ENCODE measurements around the gene CHAF1B.
"Not testable (repeated sequence)": the region's sequence is repeated elsewhere in the genome, so short reads cannot be mapped to it uniquely, and the experiment has no call there.

CHAF1B gene

DNA sequence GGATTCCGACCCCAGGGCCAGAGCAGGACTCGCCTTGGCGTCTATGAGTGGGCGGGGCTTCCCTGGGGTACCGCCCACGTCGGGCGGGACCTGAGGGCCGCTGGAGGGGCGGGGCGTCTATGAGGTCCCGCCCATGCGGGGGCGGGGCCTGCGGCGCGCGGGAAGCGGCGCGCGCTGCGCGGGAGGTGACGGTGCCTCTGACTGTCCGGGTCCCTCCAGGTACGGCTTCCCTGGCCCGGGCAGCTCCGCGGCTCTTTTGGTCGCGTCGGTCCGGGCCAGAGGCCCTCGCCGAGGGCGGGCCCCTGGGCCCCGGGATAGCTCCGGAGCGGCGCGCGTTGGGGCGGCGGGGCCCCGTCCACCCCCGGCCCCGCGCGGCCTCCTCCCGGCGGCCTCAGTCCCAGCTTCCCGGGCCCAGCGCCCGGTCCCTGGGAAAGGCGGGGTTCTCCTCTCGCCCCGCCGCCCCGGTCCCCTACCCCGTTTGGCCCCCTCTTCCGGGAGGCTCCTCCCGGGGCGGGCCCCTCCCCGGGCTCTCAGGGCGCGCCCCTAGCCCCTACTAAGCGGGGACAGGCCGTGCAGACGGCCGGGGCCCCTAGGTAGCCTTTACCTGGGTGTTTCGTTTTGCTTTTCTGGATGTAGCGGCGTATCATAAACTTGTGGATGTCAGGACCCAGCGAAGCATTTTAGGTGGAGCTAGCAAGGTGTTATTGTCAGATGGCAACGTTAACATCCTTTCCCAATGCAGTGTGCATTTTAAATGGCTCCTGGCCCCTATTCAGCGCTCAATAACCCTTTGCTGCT lies at the start of gene CHAF1B:
TSS of gene CHAF1B (plus strand) at position 160 of the 798 bp plus-strand sequence. CDS start 745 bp downstream, outside the sequence.
- DNase-seq: peak; percentile 63

DNA sequence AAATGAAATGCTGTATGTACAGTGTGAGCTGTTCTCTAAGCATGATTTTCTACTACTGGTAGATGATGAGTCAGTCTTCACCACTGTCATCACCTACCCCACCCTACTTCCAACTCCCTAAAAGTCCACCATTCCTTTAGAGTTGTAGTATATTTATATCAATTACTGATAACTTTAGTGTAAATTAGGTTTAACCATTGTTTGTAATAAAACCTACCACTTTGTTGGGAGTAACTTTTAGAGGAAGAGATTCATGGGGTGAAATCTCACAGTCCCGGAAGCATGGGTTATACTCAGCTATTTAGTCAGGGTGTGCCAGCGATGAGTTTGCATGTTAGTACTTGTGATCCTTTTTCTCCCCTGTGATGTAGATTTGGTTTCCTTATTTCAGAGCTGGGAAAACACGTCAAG lies 48.1 kb upstream of the CHAF1B start:
- peak; percentile 59 for DNase-seq

DNA sequence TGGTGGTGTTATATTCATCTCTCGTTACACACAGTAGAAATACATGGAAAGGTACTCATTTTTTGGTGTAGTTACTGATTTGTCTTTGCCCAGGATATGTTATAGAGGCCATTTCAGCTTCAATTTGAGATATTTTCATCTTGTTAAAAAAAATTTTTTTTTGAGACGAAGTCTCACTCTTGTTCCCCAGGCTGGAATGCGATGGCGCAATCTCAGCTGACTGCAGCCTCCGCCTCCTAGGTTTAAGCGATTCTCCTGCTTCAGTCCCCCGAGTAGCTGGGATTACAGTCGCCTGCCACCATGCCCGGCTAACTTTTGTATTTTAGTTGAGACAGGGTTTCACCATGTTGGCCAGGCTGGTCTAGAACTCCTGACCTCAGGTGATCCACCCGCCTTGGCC lies 46.2 kb upstream of the CHAF1B start:
- DNase-seq: no peak

DNA sequence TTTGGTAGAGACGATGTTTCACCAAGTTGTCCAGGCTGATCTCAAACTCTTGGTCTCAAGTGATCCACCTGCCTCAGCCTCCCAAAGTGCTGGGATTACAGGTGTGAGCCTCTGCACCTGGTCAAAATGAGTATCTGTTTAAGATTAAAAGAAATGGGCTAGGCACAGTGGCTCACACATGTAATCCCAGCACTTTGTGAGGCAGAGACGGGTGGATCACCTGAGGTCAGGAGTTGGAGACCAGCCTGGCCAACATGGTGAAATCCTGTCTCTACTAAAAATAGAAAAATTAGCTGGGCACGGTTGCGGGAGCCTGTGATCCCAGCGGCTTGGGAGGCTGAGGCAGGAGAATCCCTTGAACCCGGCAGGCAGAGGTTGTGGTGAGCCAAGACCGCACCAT lies 42.6 kb upstream of the CHAF1B start:
- DNase-seq: not testable (repeated sequence)

DNA sequence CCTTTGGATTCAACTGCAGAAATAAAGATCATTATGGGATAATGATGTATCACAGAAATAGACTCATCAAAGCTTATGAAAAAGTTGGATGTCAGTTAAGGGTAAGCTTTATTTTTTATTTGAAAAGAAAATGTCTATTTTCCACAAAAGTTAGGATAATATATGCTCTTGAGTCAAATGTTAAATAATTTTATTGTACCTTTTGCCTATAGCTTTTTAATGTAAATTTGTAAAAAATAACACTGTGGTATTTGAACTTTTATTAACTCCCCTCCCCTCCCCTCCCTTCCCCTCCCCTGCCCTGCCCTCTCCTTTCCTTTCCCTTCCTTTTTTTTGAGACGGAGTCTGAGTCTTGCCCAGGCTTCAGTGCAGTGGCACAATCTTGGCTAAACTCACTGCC lies 40.3 kb upstream of the CHAF1B start:
- no peak for DNase-seq

DNA sequence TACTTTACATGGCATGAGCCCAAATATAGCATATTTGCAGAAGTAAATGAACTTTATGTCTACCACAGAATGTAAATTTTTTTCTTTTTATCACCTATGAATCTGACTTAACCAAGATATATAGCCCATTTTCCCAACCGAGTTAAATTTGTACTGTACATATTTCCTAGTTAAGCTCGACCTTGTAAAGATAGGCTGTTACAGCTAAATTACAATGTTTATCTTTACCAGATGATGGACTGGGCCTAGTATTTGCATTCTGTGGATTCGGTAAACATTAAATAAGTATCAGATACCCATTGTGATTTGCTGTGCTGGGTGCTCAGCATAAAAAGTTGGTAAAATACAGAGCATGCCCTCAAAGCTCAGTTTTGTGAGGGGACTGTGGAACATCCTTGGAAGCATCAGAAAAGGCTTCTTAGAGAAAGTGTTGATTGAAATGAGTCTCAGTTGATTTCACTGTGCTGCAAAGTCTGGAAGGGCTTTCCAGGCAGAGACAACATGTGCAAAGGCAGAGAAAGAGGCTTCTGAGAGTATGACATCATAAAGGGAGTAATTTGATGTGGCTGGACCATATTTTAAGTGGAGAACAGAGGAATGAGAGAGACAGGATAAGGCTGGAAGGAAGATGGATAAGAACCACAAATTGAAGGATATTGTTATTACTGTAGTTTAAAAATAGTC lies 37.8 kb upstream of the CHAF1B start:
- DNase-seq: no peak

DNA sequence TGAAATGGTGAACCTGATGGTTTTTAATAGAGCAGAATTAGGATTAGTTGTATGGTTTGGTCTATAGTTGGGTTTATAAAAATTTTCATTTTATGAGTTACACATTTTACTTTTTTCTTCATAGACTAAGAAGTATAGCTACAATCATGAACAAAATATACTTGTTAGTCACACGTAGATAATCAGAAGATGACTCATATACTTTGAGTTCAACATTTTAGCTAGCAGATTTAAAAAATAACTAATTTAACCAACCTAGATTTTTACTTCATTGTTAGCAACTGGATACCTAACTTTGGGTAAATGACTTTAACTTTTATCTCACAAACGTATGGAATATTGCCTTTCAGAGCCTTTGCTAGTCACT lies 37.2 kb upstream of the CHAF1B start:
- peak; percentile 47 for DNase-seq

DNA sequence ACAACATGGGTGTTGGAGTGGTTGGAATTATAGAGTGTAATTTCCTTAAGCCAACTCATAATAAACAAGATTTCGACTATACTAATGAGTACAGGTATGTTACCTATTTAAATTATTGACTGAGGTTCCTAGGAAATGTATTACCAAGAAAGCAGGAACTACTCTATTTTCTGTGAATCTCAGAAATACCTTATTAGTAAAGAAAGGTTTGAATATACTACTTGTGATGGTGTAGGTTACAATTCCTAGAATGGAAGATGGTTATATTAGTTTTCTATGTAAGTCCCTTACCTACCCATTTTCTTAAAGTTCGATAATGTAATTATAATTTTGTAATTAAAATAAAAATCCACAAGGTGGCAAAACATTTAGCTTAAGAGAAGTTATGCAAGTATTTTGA lies 35.9 kb upstream of the CHAF1B start:
- DNase-seq: no peak

DNA sequence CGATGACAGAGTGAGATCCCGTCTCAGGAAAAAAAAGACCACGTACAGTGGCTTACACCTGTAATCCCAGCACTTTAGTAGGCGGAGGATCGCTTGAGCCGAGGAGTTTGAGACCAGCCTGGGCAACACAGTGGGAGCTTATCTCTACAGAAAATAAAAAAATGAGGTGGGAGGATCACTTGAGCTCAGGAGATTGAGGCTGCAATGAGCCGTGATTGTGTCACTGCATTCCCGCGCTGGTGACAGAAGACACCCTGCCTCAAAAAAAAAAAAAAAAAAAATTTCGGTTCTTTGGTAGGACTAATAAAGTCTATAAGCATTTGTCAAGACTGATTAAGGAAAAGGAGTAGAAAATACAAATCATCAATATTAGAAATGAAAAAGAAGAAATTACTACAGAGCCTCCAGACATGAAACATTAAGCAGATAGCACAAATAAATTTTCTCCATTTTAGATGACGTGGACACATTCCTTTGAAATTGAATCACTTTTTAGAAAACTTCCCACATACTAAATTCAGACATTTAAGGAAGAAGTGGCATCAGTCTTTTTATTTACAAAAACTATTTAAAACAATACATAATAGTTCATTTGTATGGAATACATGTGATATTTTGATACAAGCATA lies 34.8 kb upstream of the CHAF1B start:
- peak; percentile 68 for DNase-seq

DNA sequence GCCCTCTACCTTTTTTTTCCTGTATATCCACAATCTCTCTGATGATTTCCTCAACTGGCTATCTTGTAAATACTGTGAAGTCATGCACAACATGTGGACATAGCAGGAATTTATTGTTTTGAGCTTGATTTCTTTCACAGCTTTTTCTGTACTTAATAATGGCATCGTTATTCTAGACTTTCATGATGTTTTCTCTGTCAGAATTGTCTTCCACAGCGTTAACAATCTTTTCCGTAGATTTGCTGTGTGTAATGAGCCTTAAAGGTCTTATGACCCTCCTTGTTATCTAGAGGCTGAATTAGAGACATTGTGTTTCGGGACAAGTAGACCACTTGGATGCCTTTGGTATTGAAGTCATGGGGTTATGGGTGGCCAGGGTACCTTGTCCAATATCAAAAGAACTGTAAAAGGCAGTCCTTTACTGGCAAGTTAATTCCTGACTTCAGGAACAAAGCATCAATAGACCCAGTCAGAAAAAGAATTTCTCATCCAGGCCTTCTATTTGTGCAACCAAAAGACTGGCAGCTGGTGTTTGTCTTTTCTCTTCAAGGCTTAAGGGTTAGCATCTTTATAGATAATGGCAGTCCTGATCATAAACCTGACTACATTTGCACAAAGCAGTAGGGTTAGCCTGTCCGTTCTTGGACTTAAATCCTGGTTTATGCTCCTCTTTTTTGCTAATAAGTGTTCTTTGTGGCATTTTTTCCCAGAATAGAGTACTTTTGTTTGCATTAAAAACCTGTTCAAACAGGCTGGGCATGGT lies 30.1 kb upstream of the CHAF1B start:
- DNase-seq: no peak

DNA sequence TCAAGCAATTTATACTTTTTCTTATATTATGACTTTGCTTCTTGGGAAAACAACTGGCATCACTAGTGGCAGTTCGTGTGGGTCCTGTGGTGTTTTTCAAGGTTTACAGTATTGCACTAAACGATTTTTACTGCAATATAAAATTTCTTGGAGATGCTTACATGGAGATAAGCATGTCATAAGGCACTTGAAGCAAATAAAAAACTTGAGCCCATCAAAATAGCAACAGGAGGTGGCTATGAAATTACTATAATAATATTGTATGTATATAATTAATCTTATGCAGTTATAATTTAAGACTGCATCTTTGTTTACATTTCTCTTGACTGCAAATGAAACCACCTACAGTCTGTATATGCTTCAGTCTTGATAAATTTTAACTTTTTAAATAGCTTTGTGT lies 29.3 kb upstream of the CHAF1B start:
- DNase-seq: no peak

DNA sequence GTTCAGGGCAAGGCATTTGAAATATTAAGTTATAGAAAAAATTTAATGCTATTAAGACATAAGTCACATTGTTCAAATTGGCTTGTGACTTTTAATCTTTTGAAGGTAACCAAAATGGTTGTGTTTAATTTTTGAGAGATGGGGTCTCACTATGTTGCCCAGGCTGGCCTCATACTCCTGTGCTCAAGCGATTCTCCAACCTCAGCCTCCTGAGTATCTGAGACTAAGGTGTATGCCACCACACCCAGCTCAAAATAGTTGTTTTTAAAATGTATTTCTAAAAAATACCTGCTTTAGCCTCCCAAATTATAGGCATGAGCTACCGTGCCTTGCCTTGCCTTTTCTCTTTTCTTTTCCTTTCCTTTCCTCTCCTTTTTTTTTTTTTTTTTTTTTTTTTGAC lies 26.0 kb upstream of the CHAF1B start:
- DNase-seq: no peak

DNA sequence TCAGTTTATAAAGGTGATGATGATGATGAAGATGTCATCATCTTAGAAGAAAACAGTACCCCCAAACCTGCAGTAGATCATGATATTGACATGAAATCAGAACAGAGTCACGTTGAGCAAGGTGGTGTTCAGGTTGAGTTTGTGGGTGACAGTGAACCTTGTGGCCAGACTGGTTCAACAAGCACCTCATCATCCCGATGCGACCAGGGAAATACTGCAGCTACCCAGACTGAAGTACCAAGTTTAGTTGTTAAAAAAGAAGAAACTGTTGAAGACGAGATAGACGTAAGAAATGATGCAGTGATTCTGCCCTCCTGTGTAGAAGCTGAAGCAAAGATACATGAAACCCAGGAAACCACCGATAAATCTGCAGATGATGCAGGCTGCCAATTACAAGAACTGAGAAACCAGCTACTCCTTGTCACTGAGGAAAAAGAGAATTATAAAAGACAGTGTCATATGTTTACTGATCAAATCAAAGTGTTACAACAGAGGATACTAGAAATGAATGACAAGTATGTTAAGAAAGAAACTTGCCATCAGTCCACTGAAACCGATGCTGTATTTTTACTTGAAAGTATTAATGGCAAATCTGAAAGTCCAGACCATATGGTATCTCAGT lies 16.0 kb upstream of the CHAF1B start:
- no peak for DNase-seq

DNA sequence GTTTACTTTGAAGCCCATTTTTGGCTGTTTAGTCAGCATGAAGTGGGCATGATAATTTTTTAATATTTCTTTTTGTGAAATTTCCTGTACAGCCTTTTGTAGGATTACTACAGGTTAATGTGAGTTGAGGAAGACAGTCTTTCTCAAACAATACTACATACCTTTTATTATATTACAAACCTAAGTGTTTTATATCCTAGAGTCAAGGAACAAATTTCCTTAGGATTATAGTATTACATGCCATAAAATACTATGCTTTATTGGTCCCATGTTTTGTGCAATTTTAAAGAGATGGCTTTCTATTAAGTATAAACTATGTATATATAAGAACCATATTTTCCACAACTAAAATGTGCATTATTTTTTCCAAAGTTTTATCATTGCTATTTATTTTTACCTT lies 9.2 kb upstream of the CHAF1B start:
- DNase-seq: no peak

DNA sequence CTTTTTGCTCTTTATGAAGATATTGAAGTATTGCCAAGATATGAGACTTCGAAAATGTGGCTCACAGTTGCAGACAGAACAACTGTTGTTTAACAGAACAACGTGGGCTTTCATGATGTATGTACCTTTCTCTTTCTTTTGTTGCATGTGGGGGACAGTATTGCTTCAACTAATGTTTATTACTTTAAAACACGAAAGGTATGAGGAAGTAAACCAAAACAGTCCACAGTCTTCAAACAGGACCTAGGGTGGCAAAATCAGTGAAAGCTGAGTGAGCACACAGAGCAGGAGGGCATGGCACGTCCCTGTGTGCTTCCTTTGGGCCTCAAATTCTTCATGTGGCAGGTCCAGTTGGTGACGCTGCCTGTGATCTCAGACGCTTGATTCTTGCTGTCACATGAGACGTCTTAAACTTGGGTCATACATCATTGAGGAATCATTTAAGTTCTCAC lies 7.8 kb upstream of the CHAF1B start:
- no peak for DNase-seq

DNA sequence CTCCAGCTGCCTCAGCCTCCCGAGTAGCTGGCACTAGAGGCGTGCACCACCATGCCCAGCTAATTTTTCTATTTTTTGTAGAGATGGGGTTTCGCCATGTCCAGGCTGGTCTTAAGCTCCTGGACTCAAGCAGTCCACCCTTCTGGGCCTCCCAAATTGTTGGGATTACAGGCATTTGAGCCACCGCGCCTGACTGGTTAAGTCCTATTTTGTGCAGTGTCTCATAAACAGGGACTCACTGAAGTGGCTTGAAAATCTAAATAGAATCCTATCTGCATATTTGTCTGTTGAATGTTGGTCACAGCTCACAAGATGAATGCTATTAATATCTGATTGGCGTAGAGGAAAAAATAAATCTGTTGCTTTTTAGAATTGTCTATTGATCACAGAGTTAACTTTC lies 5.9 kb upstream of the CHAF1B start:
- no peak for DNase-seq

DNA sequence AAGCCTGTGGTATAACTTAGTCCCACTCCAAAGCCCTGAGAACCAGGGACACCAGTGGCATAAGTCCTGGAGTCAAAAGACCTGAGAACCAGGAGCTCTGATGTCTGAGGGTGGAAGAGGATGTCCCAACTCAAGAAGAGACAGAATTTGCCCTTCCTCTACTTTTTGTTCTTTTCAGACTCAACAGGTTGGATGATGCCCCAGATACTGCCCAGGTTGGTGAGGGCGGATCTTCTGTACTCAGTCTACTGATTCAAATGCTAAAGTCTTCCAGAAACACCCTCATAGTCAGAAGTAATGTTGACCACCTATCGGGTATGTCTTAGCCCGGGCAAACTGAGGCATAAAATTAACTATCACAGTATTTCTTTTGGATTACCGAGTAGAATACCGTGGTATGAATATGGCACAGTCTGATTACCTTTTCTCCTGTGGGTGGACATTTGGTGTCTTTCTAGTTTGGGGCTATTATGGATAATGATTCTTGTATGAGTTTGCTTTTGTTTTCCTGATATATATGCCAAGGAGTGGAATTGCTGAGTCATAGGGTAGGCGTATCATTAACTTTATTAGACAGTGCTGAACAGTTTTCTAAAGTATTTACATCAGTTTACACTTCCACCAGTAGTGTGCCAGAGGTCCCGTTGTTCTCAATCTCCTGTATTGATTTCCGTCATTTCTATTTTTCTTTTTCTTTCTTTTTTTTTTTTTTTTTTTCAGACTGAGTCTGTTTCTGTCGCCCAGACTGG lies 3.2 kb upstream of the CHAF1B start:
- peak; percentile 5 for DNase-seq

DNA sequence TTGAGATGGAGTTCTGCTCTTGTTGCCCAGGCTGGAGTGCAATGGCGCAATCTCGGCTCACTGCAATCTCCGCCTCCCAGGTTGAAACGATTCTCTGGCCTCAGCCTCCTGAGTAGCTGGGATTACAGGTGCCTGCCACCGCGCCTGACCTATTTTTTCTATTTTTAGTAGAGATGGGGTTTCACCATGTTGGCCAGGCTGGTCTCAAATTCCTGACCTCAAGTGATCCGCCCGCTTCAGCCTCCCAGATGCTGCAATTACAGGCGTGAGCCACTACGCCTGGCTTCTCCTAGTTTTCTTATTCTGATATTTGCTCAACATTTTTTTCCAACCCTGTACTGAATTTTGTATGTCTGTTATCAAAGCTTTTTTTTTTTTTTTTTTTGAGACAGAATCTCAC lies 2.5 kb upstream of the CHAF1B start:
- not testable (repeated sequence) for DNase-seq

DNA sequence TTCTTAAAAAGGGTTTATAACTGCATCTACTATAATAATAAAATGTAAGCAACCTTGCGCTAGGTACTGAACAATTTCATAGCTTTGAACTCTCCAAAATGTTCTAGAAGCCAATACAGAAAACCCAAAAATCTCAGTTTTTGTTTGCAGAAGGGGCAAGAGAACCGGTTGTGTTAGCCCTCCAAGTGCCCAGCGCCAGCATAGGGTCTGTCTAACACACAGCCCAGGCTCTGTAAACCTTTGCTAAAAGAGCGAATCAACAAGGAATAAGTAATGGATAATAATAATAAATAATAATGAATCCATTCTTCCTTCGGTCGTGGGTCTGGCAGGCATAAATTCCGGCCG lies 333 bp upstream of the CHAF1B start:
- DNase-seq: no peak

DNA sequence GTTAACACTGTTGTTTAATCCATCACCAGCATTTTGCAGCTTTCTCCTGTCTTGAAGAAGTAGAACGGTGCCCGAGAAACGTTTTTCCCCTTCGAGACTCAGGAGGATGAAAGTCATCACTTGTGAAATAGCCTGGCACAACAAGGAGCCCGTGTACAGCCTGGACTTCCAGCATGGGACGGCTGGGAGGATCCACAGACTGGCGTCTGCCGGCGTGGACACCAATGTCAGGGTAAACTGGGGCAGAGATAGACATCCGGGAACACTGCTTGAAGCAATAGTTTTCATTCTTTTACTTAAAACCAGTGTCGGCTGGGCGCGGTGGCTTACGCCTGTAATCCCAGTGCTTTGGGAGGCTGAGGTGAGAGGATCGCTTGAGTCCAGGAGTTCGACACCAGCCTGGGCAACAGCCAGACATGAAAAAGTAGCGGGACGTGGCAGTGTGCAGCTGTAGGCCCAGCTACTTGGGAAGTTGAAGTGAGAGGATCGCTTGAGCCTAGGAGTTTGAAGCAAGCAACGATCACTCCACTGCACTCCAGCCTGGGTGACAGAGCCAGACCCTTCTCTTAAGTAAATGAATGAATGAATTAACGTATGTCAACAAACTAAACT lies 945 bp downstream of the CHAF1B start:
- DNase-seq: no peak

DNA sequence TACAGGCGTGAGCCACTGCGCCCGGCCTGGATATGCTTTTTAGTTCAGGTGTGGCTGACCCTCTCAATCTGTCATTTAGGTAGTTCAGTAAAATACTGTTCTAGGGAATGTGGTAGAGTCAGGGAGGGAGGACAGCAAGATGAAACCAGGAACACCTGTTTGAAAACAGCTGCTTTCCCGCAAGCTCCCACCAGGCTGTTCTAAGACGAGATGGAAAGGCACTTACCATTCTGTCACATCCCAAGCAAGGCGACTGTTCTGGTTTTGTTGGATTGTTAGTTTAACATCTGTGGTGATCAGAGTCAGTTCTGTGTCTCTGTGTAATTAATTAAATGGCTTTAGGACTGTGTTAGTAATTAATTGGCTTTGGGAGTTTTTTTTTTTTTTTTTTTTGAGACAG lies 2.9 kb downstream of the CHAF1B start:
- DNase-seq: no peak

DNA sequence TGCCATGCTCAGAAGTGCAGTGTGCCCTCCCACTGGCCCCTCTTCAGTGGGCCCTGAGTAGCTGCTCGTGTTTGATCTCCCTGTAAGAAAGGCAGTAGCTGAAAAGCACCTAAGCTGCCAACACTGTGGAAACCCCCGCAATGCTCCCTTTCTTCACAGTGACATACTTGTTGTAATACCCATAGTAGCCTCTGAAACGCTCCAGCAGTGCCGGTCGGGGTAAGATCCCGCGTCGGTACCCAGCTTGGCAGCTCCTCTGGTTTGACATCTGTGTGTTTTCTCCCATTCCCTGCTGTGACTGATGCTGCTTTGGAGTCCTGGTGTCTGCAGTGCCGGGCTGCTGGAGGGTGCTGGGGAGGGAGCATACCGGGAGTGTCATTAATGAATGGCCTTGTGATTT lies 3.6 kb downstream of the CHAF1B start:
- DNase-seq: peak; percentile 29

All from HCEC 1CT (cell line).